ENCODE results near the gene PIK3R1. TPM values are rescaled to one million over a fixed set of nuclear protein-coding genes. Genes with fewer than 3 reads are reported as not detected.

PIK3R1 gene
- total RNA-seq, 2 donors from 2014 or later = 29.8 to 30.2 TPM

- H3K9me3 Mint-ChIP-seq = no peaks in the 10 kb centered on the region
- Histone ChIP-seq H3K4me1 (ENCODE audit: control insufficient read depth, insufficient read depth, low read length) (no peaks in the 10 kb centered on the region), H3K9ac (ENCODE audit: extremely low read depth, low read length, poor library complexity, severe bottlenecking) (no peak overlapping the region), H3K27ac (ENCODE audit: low read depth, low read length) (no peak overlapping the region), H3K4me3 (ENCODE audit: low read length) (no peak overlapping the region), H3K27me3 (ENCODE audit: control insufficient read depth, insufficient read depth, low read length, poor library complexity, severe bottlenecking) (no peaks in the 10 kb centered on the region), H3K9me3 (ENCODE audit: control insufficient read depth, low read length) (no peaks in the 10 kb centered on the region), H3K36me3 (ENCODE audit: control insufficient read depth, insufficient read depth, low read length) (peaks cover 90% of the 10 kb centered on the region)
- H3K27ac Mint-ChIP-seq = no peak overlapping the region
- no peak for DNase-seq
- TF ChIP-seq CTCF (conservative IDR thresholded peaks at IDR 0.05) = no peak
- WGBS, 2 experiments (ENCODE audit: insufficient coverage in 1 of 2, insufficient read length in 1 of 2) = 87 to 91% methylated on average over 1 of the region's 1 CpG
- H3K27me3 Mint-ChIP-seq (ENCODE audit: insufficient read depth) = no peaks in the 10 kb centered on the region
- peaks cover 58% of the 10 kb centered on the region for H3K36me3 Mint-ChIP-seq (ENCODE audit: low read depth)
- H3K4me3 Mint-ChIP-seq = no peak overlapping the region
- H3K4me1 Mint-ChIP-seq = no peaks in the 10 kb centered on the region
These were observed 81.3 kb downstream of the PIK3R1 start for GRCh38 chr5:68296895-68297294.

- Histone ChIP-seq H3K9me3 (ENCODE audit: control insufficient read depth, low read length) (no peaks in the 10 kb centered on the region), H3K27me3 (ENCODE audit: control insufficient read depth, insufficient read depth, low read length, poor library complexity, severe bottlenecking) (no peaks in the 10 kb centered on the region), H3K9ac (ENCODE audit: extremely low read depth, low read length, poor library complexity, severe bottlenecking) (no peak overlapping the region), H3K4me1 (ENCODE audit: control insufficient read depth, insufficient read depth, low read length) (no peaks in the 10 kb centered on the region), H3K36me3 (ENCODE audit: control insufficient read depth, insufficient read depth, low read length) (peaks cover 84% of the 10 kb centered on the region), H3K4me3 (ENCODE audit: low read length) (no peak overlapping the region), H3K27ac (ENCODE audit: low read depth, low read length) (no peak overlapping the region)
- H3K4me1 Mint-ChIP-seq = peaks cover under 1% of the 10 kb centered on the region
- no peaks in the 10 kb centered on the region for H3K9me3 Mint-ChIP-seq
- H3K4me3 Mint-ChIP-seq = no peak overlapping the region
- TF ChIP-seq CTCF (conservative IDR thresholded peaks at IDR 0.05) = no peak
- peaks cover 57% of the 10 kb centered on the region for H3K36me3 Mint-ChIP-seq (ENCODE audit: low read depth)
- no peaks in the 10 kb centered on the region for H3K27me3 Mint-ChIP-seq (ENCODE audit: insufficient read depth)
- no peak for DNase-seq
- WGBS, 2 experiments (ENCODE audit: insufficient coverage in 1 of 2, insufficient read length in 1 of 2) = 85 to 88% methylated on average over 3 to 4 of the region's 4 CpGs
- H3K27ac Mint-ChIP-seq = no peak overlapping the region
These were observed 82.1 kb downstream of the PIK3R1 start for GRCh38 chr5:68297656-68298055.

GRCh38 chr5:68298479-68298878, 82.9 kb downstream of the PIK3R1 start:
- Histone ChIP-seq H3K4me1 (ENCODE audit: control insufficient read depth, insufficient read depth, low read length) (peaks cover 2% of the 10 kb centered on the region), H3K4me3 (ENCODE audit: low read length) (no peak overlapping the region), H3K9ac (ENCODE audit: extremely low read depth, low read length, poor library complexity, severe bottlenecking) (no peak overlapping the region), H3K27ac (ENCODE audit: low read depth, low read length) (no peak overlapping the region), H3K27me3 (ENCODE audit: control insufficient read depth, insufficient read depth, low read length, poor library complexity, severe bottlenecking) (no peaks in the 10 kb centered on the region), H3K36me3 (ENCODE audit: control insufficient read depth, insufficient read depth, low read length) (peaks cover 75% of the 10 kb centered on the region), H3K9me3 (ENCODE audit: control insufficient read depth, low read length) (no peaks in the 10 kb centered on the region)
- 96 to 100% methylated on average over 1 to 2 of the region's 2 CpGs for WGBS, 2 experiments (ENCODE audit: insufficient coverage in 1 of 2, insufficient read length in 1 of 2)
- DNase-seq = no peak
- Mint-ChIP-seq H3K27me3 (ENCODE audit: insufficient read depth) (no peaks in the 10 kb centered on the region), H3K9me3 (no peaks in the 10 kb centered on the region), H3K27ac (no peak overlapping the region), H3K4me3 (no peak overlapping the region), H3K4me1 (peaks cover 9% of the 10 kb centered on the region), H3K36me3 (ENCODE audit: low read depth) (peaks cover 54% of the 10 kb centered on the region)
- TF ChIP-seq CTCF (conservative IDR thresholded peaks at IDR 0.05) = no peak
